GM18873 (cell line): ENCODE measurements around the gene SUPT20HL2.
"Not testable (repeated sequence)": the region's sequence is repeated elsewhere in the genome, so short reads cannot be mapped to it uniquely, and the experiment has no call there.

Experiments
- ATAC-seq: cut with Tn5 transposase; IDR thresholded peaks from one replicate; pipeline ENCODE4 v1.9.1; 2021; ENCODE audit warnings: mild to moderate bottlenecking, moderate library complexity, moderate number of reproducible peaks; ENCODE audit not compliant: unreplicated experiment, low FRiP score

SUPT20HL2 gene

DNA sequence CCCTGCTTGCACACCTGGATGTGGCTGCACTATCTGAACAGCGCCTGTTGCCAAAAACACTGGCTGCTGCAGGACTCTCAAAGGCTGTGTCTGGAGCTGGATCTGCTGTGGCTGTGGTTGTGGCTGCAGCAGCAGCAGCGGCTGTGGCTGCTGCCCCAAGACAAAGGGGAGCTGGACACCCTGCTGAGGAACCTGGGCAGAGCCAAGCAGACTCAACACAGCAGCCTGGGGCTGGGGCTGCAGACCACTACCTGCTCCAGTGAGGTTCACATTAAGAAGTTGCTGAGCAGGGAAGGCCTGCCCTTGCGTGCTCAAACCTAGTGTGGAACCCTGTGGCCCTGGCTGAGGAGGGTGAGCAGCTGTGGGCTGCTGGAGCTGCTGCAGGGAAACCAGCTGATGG lies 3.0 kb downstream of the SUPT20HL2 start:
- ATAC-seq = not testable (repeated sequence)

DNA sequence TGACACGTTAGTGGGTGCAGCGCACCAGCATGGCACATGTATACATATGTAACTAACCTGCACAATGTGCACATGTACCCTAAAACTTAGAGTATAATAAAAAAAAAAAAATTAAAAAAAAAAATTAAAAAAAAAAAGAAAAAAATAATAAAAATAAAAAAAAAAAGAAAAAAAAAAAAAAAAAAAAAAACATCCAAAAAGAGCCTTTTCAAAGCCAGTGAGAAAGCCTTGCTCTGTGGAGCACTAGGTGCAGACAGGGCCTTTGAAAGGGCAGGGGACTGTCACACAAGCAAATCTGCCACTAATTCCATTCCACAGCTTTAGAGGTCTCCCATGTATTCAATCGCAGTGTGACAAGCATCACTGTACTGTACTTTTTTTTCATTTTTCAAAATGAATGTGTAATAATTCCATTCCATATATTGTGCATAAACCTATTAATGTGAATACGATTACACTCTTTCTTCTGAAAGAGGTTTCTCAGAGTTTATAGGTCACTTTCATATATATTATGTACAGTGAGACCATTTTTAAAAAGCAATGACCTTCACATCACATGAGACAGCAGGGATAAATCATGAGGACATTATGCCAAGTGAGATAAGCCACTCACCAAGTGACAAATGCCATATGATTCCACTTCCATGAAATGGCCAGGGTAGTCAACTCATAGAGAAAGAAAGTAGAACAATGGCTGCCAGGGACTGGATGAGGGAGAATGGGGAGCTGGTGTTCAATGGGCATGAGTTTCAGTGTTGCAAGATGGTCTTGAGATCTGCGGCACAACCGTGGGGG lies 4.1 kb downstream of the SUPT20HL2 start:
- ATAC-seq = not testable (repeated sequence)

DNA sequence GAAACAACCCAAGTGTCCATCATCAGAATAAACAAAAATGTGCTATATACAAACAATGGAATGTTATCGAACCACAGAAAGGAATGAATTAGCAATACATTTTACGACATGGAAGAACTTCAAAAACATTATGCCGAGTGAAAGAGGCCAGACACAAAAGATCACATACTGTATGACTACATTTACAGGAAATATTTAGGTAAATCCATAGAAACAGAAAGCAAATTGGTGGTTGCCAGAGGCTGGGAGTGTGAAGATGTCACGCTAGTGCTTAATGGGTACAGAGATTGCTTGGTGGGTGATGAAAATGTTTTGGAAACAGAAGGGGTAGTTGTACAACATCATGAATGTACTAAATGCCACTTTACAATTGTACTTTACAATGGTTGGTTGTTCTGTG lies 5.1 kb downstream of the SUPT20HL2 start:
- not testable (repeated sequence) for ATAC-seq

DNA sequence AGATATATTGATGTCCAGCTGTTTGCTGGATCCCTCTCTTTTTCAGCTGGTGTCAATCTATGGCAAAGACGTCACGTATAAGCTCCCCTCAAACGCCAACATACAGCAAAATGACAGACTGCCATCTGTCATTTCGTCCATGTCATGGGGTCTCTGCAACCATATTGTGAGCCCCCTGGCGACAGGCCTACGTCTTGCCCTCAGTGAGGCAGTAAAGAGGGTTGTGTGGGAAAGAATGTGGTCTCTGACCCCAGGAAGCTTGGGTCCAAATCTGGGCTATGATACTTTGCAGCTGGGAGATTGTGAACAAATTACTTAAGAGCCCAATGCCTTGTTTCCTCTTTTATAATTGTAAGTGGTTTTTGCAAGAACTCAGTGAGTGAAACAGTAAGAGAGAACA lies 7.4 kb downstream of the SUPT20HL2 start:
- no peak for ATAC-seq

DNA sequence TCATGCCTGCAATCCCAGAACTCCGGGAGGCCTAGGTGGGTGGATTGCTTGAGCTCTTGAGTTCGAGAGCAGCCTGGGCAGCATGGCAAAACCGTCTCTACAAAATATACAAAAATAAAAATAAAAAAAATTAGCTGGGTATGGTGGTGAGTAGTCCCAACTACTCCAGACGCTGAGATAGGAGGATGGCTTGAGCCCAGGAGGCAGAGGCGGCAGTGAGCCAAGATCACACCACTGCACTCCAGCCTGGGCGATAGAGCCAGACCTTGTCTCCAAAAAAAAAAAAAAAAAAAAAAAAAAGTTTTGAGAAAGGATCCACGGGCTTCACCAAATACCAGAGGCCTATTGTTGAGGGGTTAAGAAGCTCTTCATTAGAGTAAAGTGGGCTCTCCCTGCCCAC lies 8.0 kb downstream of the SUPT20HL2 start:
- no peak for ATAC-seq

DNA sequence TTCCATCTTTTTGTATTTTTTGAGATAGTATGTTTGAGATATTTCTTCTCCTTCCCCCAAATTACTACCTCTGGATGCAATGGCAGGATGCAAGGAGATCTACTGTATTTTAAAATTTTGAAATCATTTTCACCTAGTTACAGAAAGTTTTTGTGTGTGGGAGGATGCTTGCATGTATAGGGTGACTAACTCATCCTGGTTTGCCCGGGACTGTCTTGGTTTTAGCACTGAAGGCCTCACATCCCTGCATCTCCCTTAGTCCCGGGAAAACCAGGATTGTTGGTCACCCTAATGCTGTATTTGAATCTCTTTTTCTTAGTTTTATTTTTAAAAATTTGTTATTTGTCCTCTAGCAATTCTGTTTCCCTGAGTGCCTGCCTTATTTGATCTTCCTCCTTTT lies 12.1 kb downstream of the SUPT20HL2 start:
- no peak for ATAC-seq

DNA sequence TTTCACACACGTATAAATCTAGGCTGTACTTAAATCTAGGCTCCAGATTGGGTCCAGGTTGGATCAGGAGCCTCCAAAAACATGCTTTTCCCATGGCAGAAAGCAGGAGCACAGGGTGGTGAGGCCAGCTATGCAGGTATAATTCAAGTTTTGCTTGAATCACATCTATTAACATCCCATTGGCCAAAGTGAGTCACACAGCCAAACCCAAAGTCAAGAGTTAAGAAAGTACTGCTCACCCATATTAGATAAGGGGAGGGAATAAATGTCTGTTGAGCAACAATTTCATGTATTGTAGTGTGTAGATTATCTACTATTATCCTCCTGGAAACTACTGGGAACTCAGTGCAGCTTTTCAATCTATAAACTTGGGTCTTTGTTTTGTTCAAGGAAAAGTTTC lies 12.8 kb downstream of the SUPT20HL2 start:
- ATAC-seq = no peak

DNA sequence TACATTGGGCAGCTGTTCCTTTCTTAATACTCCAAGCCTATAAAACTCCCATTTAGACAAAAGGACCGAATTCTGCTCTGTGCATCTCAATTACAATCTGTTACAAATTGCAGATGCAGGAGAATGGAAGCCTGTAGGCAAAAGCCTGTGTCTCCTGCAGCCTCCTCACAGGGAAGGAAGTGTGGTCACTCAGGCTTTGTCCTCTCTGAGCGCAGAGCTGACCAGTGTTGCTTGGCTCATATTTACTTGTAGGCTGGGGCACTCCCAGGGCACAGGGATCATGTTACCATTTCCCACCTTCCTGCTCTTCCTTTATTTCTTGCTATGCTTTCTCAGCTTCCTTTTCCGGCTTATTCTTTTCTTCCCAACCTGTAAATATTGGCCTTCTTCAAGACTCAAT lies 15.7 kb downstream of the SUPT20HL2 start:
- ATAC-seq = no peak

DNA sequence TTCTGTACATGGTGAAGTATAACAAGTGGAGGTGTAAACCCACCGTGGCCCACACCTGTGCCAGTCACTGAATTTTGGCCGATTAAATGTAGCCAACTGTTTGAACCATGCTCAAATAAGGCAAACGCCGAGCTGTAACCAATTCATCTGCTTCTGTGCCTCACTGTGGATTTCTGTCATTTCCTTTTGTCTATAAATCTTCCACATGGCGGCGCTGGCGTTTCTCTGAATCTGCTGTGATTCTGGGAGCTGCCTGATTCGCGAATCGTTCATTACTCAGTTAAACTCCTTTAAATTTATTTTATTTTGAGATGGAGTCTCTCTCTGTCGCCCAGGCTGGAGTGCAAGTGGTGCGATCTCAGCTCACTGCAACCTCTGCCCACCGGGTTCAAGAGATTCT lies 19.2 kb downstream of the SUPT20HL2 start:
- ATAC-seq = no peak

DNA sequence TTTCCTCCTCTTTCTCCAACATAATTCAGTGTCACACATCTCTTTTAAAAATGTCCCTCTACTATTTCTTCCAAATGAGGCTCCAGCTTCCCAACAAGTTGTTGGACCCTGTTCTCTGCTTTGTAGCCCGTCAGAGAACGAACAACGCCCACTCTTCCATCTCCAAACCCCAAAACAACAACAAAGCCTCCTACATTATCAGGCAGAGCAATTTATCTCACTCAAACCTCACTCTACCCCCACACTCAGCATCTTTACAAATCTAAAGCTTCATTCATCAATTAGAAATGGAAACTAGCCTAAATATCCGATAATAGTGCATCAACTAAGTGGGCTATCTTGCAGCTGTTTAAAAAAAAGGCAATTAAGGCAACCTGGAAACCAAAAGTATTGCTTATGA lies 20.5 kb downstream of the SUPT20HL2 start:
- no peak for ATAC-seq

DNA sequence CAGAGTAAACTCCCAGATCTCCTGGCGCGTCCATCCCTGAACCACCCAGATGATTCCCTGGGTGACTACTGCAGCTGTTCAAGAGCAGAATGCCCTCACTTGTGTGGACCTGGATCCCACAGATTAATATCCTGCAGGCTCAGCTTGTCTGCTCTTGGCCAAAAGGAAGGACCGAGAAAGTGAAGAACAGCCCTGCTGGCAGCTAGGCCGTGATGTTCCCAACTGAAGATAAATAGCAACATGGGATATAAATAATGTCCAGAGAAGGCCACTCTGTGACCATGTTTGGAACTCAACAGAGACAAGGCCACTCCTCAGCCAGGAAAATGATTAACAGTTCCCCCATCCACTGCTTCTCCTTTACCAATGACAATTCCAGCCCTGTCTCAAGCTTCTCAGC lies 21.5 kb downstream of the SUPT20HL2 start:
- no peak for ATAC-seq

DNA sequence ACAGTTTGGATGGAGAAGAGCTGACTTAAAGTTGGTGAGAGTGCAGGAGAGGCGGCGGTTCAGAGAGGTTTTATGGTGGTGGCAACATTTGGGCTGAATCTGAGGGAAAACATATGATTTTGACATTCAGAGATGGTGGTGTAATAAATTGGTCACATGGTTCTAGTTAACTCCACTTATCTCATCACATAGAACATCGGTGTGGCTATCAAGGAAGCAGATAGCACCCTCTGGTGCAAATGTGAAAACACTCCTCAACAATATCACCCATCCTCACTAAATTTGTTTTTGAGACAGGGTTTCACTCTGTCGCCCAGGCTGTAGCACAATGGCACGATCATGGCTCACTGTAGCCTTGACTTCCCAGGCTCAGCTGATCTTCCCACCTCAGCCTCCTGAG lies 28.8 kb downstream of the SUPT20HL2 start:
- ATAC-seq = no peak

DNA sequence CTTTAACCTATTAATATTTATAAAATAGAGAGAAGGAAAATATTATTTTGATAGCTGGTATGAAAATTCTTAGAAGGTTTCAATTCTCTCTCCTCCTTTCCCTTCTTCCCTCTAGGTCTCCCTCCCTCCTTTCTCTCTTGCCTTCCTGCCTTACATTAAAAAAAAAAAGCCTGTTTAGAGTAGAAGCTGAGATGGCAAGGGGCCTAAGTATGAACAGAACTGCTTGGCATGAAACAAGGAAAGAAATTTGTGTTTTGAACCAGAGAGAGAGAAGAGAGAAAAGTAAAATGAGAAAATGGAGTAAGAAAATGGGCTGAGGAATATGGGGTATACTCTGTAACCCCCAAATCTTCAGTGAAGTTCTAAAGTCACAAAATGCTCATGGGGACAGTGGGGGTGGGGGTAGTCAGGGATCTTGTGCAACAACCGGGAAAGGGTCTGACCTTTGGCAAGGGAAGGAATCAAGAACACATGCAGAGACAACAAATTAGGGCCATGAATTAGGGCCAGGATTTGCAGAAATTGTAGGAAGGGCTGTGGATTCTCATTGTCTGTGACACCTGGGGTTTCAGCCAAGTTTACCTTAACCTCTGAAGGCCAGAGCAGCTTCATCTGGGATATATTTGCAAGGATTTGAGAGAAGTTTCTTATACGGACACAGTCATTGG lies 30.6 kb downstream of the SUPT20HL2 start:
- no peak for ATAC-seq

DNA sequence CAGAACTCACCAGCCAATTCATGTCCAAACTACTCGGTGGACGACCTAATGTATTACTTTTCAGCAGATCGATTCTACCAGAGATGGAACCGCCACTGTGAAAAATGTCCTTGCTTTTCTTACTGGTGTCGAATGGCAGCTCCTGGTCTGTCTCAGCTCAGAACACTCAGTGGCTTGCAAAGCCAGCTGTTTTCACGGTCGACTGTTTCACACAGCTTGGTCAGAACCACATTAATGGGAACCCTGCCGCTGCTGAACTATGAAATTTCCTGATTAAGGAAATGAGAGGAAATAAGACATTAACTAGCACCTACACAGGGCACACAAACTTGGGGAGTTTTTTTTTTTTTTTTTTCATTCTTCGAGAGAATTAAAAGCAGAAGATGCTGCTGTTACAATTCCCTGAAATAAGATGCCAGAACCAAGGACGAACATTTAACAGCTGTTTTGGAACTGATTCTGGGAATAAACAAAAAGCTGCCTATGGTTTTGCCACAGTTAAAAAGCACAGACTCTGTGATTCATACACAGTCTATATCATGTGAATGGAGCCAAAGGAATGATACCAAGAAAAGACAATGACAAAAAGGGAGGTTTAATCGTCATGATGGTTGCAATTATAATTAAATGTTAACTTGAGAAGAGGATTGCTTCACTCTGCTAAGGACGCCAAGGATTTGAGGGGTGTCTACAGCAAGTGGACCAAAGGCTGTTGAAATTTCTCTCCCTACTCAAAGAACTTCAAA lies 31.3 kb downstream of the SUPT20HL2 start:
- no peak for ATAC-seq

DNA sequence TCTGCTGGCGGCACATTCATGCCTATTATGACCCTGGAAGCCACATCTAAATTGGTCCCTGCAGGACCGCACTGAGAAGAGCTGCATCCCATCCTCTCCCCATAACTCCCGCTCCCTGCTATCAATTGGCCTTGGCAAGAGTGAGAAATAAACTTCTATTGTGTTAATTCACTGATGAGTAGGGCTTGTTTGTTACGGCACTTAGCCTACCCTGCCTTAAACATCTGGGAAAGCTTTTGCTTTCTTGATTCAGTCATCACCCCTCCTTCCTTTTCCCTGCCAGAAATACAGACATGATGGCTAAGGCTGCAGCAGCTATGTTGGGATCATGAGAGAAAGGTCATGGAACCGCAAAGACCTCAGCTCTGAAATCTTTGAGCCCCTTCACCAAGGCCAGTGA lies 36.5 kb downstream of the SUPT20HL2 start:
- ATAC-seq = no peak

DNA sequence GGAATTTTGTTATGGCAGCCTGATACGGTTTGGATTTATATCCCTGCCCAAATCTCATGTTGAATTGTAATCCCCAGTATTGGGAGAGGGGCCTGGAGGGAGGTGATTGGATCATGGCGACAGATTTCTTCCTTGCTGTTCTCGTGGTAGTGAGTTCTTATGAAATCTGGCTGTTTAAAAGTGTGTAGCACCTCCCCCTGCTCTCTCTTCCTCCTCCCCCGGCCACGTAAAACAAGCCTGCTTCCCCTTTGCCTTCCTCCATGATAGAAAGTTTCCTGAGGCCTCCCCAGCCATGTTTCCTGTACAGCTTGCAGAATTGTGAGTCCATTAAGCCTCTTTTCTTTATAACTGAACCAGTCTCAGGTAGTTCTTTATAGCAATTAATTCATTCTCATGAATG lies 37.9 kb downstream of the SUPT20HL2 start:
- no peak for ATAC-seq

DNA sequence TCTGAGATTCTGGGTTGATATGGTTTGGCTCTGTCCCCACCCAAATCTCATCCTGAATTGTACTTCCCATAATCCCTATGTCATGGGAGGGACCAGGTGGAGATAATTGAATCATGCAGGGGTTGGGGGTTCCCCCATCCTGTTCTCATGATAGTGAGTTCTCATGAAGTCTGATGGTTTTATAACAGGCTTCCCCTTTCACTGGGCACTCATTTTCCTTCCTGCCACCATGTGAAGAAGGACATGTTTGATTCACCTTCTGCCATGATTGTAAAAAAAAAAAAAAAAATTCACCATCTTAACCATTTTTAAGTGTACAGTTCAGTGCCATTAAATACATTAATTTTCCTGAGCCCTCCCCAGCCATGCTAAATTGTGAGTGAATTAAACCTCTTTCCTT lies 42.6 kb downstream of the SUPT20HL2 start:
- ATAC-seq = no peak

DNA sequence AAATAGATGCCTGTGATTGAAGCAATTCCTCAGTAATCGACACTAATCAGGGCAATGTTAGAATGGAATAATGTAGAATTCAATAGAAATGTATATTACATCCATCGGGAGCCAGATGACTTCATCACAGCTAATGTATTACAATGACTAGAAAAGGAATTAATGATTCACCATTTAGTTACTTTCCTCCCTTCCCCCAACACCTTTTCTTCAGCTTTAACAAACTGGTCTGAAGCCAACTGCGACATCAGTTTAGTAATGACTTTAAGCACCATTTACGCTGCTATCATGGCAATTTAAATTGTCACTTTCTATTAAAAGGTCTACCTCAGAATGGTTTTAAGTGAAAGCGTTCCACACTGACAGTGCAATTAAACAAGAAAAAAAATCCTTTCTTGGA lies 45.1 kb downstream of the SUPT20HL2 start:
- ATAC-seq = no peak

DNA sequence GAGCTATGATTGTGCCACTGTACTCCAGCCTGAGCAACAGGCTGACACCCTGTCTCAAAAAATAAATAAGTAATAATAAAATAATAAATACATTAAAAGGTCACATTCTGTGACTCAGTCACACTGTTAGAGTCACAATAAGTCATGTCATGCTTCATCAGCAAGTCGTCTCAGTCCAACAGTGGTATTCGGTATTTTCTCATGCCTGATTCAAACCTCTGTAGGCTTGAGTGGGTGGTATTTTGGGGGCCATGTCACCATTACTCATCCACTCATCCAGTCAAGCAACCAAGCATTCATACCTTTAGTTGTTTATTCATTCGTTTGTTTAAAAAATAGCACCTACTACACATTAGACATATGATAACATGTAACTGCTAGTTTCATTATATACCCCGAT lies 46.9 kb downstream of the SUPT20HL2 start:
- ATAC-seq = no peak

DNA sequence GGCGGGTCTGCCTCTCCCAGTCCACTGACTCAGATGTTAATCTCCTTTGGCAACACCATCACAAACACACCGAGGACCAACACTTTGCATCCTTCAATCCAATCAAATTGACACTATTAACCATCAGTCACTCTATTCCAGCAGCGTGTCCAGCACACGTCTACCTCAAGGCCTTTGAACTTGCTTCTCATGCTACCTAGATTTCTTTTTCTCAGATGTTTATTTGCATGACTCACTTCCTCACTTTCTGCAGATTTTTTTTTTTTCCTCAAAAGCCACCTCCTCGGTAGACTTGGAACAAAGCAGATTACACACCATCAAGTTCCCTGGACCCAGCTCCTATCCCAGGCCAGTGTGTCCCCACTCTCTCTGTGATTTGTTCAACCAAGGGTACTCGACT lies 49.5 kb downstream of the SUPT20HL2 start:
- ATAC-seq = no peak

DNA sequence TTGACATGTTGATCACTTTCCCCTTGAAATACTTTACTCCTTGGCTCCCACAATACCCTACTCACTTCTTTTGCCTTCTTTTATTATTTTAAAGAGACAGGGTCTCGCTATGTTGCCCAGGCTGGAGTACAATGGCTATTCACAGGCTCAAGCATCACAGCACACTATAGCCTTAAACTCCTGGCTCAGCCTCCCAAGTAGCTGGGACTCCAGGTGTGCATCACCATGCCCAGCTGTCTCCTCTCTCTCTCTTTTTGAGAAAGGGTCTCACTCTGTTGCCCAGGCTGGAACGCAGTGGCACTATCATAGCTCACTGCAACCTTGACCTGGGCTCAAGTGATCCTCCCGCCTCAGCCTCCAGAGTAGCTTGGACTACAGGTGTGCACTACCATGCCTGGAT lies 51.6 kb downstream of the SUPT20HL2 start:
- no peak for ATAC-seq
